Measurements from ENCODE around the gene STRA6. TPM values are rescaled to one million over a fixed set of nuclear protein-coding genes. Genes with fewer than 3 reads are reported as not detected.

The STRA6 gene
- total and polyA plus RNA-seq, 2 of the 8 experiments (the other 6 are each of a cell fraction or from before 2014, with no cell fraction given): 9.3 to 14.5 TPM

GRCh38 chr15:74193905-74194304, 8.7 kb downstream of the STRA6 start (continued):
- TF ChIP-seq SIN3A (conservative IDR thresholded peaks at IDR 0.05 in 1 of 2, IDR thresholded peaks at IDR 0.05 in 1 of 2; ENCODE audit: low read depth in 1 of 2, low read length in 2 of 2) (no peak), CHD2 (IDR thresholded peaks at IDR 0.05; ENCODE audit: low read length) (no peak), CBX8 (IDR thresholded peaks at IDR 0.05; ENCODE audit: borderline replicate concordance, low read depth, low read length) (no peak), CHD1 (IDR thresholded peaks at IDR 0.05; ENCODE audit: low read depth, low read length) (no peak), POLR2A (IDR thresholded peaks at IDR 0.05; ENCODE audit: control extremely low read depth in 1 of 2, low read depth in 2 of 2, low read length in 2 of 2) (no peak), SIRT6 (IDR thresholded peaks at IDR 0.05; ENCODE audit: low read length) (no peak), USF2 (IDR thresholded peaks at IDR 0.05; ENCODE audit: low read length) (no peak), E2F6 (IDR thresholded peaks at IDR 0.05) (no peak)

Data from H1 (cell line).